Globus pallidus (tissue), 1 donor: Measurements from ENCODE around the gene MED10.

ENCODE experiments used
- DNase-seq: peaks from one replicate; pipeline ENCODE4 v3.0.0-alpha.2; 2015; ENCODE audit warnings: low spot score

The MED10 gene

DNA sequence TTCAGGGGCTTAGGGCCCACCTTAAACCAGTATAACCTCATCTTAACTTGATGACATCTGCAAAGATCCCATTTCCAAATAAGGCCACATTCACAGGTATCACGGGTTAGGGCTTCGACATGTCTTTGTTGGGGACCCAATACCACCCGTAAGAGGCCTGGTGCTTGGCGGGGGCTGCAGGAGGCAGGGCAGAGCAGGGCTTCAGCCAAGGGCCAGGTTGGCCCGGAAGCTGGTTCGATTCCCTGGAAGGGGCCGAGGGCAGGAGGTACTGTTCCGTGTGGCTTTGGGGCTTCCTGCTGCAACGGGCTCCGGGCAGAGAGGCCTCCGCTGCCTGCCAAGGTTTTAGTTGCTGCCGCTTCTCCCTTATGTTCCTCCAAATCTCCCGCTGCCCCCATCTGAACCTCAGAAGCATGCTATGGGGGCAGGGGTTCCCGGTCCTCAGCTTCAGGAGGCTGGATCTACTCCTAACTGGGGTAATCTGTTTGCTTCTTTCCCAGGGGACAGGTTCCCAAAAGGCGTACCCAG lies 29.8 kb downstream of the MED10 start:
- DNase-seq: no peak

DNA sequence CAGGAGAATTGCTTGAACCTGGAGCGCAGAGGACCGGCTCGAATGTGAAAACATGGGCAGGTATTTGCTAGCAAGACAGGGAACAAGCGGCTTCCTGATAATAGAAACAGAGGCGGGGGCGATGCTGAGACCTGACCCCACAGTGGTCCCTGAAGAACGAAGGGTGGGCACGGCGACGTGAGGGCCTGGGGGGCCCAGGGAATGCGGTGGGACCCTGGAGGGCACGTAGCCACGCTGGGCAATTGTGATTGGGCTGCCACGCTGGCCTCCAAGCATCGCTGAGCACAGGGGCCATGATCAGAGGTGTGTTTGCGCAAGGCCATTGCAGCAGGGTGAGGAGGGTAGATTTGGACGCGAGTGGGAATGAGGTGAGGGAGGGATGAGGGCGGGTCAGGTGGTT lies 30.7 kb downstream of the MED10 start:
- DNase-seq: no peak

DNA sequence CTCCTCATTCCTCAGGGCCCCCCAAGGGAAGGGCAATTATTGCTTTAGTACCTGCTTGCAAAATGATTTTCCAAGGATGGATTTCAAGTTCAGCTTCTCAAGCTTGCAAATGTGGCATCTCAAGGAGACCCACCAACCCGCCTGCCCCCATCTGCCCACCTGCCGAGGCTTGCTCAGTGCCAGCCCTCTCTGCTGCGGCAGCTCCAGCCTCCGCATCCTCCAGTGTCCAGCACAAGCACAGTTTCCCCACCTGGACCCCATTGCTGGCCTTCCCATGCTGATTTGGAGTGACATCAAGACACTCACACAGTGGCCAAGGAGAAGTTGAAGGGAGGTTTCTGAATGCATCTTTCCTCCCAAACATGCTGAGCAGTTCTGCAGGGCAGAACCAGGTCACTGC lies 31.2 kb downstream of the MED10 start:
- DNase-seq: no peak

DNA sequence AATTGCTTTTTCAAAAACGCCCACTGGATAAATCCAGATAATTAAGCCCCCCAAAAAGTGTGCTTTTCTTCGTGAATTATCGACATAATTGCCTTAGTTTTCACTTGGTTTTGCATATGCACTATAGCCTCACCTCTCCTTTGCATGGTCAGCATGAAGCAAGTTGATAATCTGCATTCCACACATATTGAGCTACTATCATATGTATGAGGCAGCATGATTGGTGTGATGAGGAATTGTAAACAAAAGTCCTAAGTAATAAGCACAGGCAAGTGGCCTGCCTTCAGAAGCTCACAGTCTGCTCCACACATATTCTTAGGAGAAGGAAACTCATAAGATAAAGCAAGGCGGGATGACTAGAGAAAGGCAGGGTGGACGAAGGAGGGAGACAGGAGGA lies 33.8 kb downstream of the MED10 start:
- DNase-seq: no peak

DNA sequence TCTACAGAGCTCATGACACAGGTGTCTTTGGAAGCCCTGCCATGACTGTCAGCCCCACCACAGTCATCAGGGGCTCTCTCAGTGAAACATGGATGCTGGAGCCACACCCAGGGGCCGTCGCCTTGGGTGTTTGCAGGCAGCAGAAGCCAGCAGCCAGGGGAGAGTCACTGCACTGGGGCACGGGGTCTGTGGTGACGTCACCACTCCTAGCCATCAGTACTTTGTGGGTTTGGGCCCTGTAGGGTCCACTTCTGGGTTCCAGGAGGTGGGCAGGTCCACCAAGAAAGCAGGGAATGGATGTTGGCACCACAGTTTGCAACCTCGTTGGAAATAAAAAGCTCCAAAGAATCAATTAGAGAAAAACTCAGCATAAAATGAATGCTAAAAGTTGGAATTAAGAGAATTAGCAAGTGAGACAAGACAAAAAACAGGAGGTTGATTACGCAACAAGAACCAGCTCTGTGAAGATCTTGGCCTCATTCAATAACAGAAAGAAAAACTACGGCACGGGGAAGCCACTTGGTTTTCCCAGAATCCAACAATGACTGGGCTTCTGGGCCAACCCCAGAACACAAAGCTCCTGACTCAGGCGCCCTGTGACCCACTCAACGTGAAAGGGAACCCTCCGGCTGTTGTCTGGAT lies 34.3 kb downstream of the MED10 start:
- DNase-seq: no peak

DNA sequence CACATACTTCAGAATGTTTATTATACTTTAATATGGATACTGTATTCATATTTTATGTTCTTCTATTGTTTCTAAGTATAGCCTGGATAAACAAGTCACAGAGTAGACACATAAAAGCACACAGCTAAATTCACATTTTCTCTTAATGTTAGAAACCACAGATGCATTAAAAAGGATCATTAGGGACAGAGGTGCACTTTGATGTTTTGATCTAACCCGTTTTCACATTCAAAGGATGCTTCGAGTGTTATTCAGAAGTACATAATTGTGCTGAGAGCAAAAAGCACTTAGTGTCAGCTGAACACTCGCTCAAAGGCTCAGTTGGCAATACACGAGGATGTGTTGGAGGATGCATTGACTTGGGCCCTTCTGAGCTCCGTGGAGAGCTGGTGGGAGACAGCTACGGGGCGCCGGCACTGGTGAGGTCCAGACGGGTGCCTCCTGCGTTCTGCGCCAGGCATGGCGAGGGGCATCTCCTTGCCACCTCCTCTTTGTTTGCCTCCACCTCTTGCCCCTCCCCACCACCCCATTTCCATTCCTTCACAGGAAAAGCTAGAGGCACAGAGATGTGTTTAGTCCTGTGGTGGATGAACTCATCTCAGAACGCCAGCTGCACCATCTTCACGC lies 35.5 kb downstream of the MED10 start:
- DNase-seq: no peak

DNA sequence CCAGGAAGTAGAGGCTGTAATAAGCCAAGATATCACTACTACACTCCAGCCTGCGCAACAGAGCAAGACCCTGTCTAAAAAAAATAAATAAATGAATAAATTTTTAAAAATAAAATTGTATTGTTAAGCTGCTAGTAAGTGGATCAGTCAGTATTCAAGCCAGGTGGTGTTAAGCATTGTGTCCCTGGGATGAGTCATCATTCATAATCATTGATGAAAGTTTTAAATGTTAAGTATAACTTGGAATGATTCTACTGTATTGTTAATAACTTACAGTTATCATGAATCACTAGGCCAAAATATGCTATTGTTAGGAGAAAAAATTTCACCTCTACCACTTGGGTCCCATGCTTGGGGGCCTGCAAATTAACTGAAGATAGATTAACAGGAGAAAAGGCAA lies 38.2 kb downstream of the MED10 start:
- DNase-seq: no peak

DNA sequence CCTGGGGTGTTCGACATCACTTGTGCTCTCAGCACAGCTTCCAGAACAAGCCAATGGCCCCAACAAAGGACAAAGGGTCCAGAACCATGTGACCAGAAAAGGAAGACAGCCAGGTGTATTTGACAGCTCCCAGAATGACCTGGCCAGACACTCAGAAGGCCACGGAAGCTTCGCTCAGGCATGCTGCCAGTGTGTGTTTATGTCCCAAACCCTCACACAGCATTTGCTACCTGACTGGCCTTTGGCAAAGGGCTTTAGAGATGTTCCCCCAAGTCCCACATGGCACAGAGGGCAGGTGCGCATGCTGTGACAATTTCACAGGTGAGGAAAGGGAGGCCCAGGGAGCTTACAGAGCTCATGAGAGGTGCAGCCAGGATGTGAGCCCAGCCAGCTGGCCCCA lies 39.5 kb downstream of the MED10 start:
- DNase-seq: no peak

DNA sequence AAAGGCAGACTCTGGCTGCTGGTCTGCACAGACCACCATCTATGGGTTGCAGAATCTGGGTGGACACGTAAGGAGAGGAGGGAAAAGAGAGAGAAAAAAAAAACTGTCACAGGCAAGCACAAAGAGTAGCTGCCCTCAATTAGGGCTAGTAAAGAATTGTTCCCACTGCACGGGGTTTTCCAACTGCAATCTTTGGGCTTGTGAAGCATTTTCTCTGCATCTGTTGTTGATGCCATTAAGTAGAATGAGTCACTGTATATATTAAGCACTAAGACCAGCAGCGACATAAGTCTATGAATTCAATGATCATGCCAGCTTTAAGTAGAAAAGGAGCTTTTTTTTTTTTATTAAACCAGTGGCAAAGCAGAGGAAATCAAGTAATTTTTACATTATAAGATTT lies 40.2 kb downstream of the MED10 start:
- no peak for DNase-seq

DNA sequence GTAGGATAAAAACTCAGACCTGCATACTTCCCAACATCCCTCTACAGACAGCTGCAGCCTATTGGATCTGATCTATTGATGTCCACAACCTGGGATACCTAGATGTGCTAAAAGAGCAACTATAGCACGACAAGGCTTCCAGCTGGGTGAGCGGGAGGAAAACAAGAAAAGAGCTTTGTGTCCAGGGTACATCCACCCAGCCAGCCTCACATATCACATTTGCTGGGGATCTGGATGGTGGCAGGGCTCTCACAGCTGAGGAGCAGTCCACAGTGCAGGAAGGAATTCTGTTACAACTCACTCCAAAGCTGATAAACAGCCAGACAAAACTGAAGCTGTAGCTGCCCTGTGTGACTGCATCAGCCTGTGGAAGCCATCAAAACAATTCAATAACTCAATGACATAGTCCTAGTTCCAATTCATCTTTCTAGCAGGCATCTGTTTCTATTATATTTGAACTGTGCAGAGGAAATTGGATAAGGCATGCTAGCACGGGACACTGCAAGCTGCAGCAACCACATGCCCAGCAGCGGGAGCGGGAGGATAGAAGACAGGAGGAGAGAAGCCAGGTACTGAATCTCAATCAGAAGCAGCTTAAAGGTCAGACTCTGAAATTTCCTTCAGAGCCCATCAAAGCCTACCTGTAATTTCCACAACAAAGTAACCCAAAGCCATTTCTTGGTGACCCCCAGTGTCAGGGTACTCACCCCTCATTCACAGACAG lies 45.0 kb downstream of the MED10 start:
- no peak for DNase-seq

DNA sequence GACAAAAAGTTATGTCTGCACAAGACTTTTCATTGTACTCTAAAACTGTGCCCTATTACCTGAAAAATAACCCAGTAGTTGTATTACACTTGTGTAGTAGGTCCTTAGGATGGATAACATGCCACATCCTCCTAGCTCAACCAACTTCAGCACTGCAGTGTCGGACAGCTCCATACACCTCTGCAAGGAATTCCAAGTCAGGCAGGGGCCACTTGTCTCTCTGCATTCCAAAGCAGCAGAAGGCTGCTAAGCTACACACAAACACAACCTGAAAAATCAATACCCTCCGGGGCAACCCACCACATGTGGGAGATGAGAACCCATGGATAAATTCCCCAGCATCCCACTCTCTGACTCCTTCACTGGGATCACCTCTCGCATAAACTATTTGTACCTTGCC lies 50.2 kb downstream of the MED10 start:
- DNase-seq: no peak

DNA sequence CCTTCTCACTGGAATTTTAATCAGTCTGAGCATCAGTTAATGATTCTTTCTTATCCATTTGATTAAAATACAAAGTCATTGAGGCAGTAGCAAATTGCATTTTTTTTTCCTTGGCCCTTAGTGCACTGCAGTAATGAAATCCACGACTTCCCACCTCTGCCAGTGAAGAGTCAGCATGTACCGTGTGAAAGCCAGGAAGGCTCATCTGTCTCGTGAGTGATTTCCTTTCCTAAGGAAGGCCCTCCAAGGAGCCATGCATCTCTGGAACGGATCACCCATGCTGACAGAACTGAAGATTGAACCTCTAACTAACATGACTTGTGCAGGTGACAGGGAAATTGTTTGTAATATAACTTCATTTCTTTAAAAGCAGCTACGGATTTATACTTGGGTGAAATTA lies 51.6 kb downstream of the MED10 start:
- no peak for DNase-seq

DNA sequence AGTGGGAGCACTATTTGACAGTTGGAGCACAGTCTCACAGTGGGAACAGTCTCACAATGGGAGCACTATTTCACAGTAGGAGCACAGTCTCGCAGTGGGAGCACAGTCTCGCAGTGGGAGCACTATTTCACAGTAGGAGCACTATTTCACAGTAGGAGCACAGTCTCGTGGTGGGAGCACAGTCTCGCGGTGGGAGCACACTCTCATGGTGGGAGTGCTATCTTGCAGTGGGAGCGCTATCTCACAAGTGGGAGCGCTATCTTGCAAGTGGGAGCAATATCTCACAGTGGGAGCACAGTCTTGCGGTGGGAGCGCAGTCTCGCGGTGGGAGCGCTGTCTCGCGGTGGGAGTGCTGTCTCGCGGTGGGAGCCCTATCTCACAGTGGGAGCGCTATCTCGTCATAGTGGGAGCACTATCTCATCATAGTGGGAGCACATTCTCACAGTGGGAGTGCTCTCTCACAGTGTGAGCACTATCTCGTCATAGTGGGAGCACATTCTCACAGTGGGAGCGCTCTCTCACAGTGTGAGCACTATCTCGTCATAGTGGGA lies 56.1 kb downstream of the MED10 start:
- DNase-seq: no peak
